NOMO-1 treated with dmso at 0.1 percent for 144 hours (cell line): ENCODE data around the gene MTCL1.

Source experiments
- DNase-seq: peaks from one replicate; lab custom pipeline; 2025; ENCODE audit not compliant: unreplicated experiment; lab: John Stamatoyannopoulos, UW

The MTCL1 gene

GRCh38 chr18:8856212-8856611 lies 150.9 kb downstream of the MTCL1 start:
- no peak for DNase-seq

- no peak for DNase-seq
Measured at GRCh38 chr18:8856769-8857393, 151.5 kb downstream of the MTCL1 start.

- no peak for DNase-seq
Measured at GRCh38 chr18:8857806-8858205, 152.4 kb downstream of the MTCL1 start.

GRCh38 chr18:8858888-8859511 lies 153.6 kb downstream of the MTCL1 start:
- no peak for DNase-seq

- DNase-seq, result no peak
Measured at GRCh38 chr18:8860845-8861642, 155.7 kb downstream of the MTCL1 start.

GRCh38 chr18:8863427-8863826 lies 158.1 kb downstream of the MTCL1 start:
- no peak for DNase-seq

GRCh38 chr18:8865934-8866333 lies 160.6 kb downstream of the MTCL1 start:
- no peak for DNase-seq

GRCh38 chr18:8866679-8867078 lies 161.3 kb downstream of the MTCL1 start:
- DNase-seq, result no peak

- no peak for DNase-seq
Measured at GRCh38 chr18:8868276-8868675, 162.9 kb downstream of the MTCL1 start.

- DNase-seq, result no peak
Measured at GRCh38 chr18:8868779-8869415, 163.5 kb downstream of the MTCL1 start.

- DNase-seq, result no peak
Measured at GRCh38 chr18:8869696-8870095, 164.3 kb downstream of the MTCL1 start.

- DNase-seq, result no peak
Measured at GRCh38 chr18:8870528-8870927, 165.2 kb downstream of the MTCL1 start.

- DNase-seq, result no peak
Measured at GRCh38 chr18:8871489-8871888, 166.1 kb downstream of the MTCL1 start.

GRCh38 chr18:8874872-8875271 lies 169.5 kb downstream of the MTCL1 start:
- DNase-seq, result no peak

- no peak for DNase-seq
Measured at GRCh38 chr18:8876887-8877286, 171.5 kb downstream of the MTCL1 start.

- DNase-seq, result no peak
Measured at GRCh38 chr18:8881103-8881502, 175.7 kb downstream of the MTCL1 start.
